Fibroblast of pulmonary artery (primary cell): ENCODE results near the gene CHST8.

Source experiments
- DNase-seq: peaks from one replicate; pipeline ENCODE4 v3.0.0-alpha.2; 2010; ENCODE audit warnings: low read depth
- H3K4me3 ChIP-seq: replicated peaks from 2 replicates; pipeline ENCODE4 v1.5.1; 2011; ENCODE audit warnings: low read depth, mild to moderate bottlenecking, control low read depth, low read length, moderate library complexity
- CTCF ChIP-seq: IDR thresholded peaks from 2 replicates; pipeline ENCODE4 v1.5.1; 2011; ENCODE audit warnings: mild to moderate bottlenecking, control low read depth, low read length, inconsistent platforms; ENCODE audit errors: missing control alignments

The CHST8 gene

GRCh38 chr19:33748231-33748630 lies 126.5 kb downstream of the CHST8 start:
- H3K4me3 ChIP-seq, result no peak overlapping the region
- no peak for TF ChIP-seq CTCF
- DNase-seq, result no peak

GRCh38 chr19:33749016-33749415 lies 127.3 kb downstream of the CHST8 start:
- H3K4me3 ChIP-seq, result no peak overlapping the region
- DNase-seq, result no peak
- TF ChIP-seq CTCF, result no peak

- DNase-seq, result no peak
- no peak for TF ChIP-seq CTCF
- no peak overlapping the region for H3K4me3 ChIP-seq
Observed at GRCh38 chr19:33749619-33750175, 127.9 kb downstream of the CHST8 start.

- no peak for TF ChIP-seq CTCF
- DNase-seq, result no peak
Observed at GRCh38 chr19:33750587-33751435, 129.1 kb downstream of the CHST8 start.

GRCh38 chr19:33751436-33751770 lies 129.7 kb downstream of the CHST8 start:
- TF ChIP-seq CTCF, result no peak
- DNase-seq, result no peak
- no peak overlapping the region for H3K4me3 ChIP-seq

More at GRCh38 chr19:33750587-33751435, 129.1 kb downstream of the CHST8 start:
- H3K4me3 ChIP-seq, result no peak overlapping the region

GRCh38 chr19:33752018-33752800 lies 130.5 kb downstream of the CHST8 start:
- no peak for TF ChIP-seq CTCF
- H3K4me3 ChIP-seq, result no peak overlapping the region
- no peak for DNase-seq
